Measurements from ENCODE around the gene LSM12.

DNA sequence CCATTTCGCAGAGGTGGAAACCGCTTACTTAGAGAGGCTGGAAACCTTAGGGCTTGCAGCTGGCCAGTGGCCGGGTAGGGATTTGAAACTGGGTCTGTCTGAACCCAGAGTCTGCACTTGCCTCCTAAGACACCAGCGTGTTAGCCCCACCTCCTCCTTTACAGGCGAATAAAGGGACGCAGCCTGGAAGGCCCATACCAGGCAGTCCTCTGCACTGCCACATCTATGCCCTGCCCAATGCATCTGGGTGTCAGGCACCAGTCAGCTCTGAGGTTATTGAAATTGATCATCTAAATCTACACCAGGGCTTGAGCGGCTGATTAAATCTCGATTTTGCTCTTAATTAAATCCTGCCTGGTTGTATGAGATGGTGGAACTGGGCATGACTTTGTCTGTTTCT is 82.0 kb downstream of the LSM12 start:
- TF ChIP-seq ZNF423 (tag by site-specific recombination; IDR thresholded peaks at IDR 0.05) (no peak), KLF10 (tag by site-specific recombination; IDR thresholded peaks at IDR 0.05) (no peak), ZNF354C (tag by site-specific recombination; IDR thresholded peaks at IDR 0.05; ENCODE audit: borderline replicate concordance, low read depth) (no peak), BCL11A (tag by site-specific recombination; IDR thresholded peaks at IDR 0.05; ENCODE audit: low read depth) (no peak), KLF9 (tag by site-specific recombination; IDR thresholded peaks at IDR 0.05; ENCODE audit: low read depth) (no peak)
- TF ChIP-seq, protein P1, sequence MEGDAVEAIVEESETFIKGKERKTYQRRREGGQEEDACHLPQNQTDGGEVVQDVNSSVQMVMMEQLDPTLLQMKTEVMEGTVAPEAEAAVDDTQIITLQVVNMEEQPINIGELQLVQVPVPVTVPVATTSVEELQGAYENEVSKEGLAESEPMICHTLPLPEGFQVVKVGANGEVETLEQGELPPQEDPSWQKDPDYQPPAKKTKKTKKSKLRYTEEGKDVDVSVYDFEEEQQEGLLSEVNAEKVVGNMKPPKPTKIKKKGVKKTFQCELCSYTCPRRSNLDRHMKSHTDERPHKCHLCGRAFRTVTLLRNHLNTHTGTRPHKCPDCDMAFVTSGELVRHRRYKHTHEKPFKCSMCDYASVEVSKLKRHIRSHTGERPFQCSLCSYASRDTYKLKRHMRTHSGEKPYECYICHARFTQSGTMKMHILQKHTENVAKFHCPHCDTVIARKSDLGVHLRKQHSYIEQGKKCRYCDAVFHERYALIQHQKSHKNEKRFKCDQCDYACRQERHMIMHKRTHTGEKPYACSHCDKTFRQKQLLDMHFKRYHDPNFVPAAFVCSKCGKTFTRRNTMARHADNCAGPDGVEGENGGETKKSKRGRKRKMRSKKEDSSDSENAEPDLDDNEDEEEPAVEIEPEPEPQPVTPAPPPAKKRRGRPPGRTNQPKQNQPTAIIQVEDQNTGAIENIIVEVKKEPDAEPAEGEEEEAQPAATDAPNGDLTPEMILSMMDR (tag by site-specific recombination; IDR thresholded peaks at IDR 0.05): no peak
- TF ChIP-seq, protein P2, sequence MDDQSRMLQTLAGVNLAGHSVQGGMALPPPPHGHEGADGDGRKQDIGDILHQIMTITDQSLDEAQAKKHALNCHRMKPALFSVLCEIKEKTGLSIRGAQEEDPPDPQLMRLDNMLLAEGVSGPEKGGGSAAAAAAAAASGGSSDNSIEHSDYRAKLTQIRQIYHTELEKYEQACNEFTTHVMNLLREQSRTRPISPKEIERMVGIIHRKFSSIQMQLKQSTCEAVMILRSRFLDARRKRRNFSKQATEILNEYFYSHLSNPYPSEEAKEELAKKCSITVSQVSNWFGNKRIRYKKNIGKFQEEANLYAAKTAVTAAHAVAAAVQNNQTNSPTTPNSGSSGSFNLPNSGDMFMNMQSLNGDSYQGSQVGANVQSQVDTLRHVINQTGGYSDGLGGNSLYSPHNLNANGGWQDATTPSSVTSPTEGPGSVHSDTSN (CRISPR knock-in tag; IDR thresholded peaks at IDR 0.05): no peak

Data from HEK293 (cell line).